GM19099 (cell line): Measurements from ENCODE around the gene RBP5.

Experiments
- POLR2A ChIP-seq: IDR thresholded peaks from 3 replicates; pipeline ENCODE4 v1.6.1; 2011; ENCODE audit warnings: low read depth; ENCODE audit not compliant: insufficient read length; ENCODE audit errors: extremely low read depth

Gene RBP5

DNA sequence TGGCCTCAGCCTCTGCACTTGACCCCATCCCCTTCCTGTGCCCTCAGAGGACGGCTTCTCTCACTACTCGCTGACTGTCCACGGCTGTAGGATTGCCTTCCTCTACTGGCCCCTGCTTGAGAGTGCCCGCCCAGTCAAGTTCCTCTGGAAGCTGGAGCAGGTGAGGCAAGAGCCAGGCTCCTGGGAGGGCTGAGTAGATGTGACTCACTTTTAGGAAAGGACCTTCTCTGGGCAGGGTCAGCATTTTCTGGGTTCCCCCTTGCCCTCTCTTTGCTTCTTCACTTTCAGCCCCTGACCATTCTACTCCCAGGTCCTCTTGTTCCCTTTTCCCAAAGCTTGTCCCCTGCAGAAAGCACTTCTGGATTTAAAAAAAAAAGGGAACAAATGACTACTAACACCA lies 9.2 kb upstream of the RBP5 start:
- TF ChIP-seq POLR2A = no peak

DNA sequence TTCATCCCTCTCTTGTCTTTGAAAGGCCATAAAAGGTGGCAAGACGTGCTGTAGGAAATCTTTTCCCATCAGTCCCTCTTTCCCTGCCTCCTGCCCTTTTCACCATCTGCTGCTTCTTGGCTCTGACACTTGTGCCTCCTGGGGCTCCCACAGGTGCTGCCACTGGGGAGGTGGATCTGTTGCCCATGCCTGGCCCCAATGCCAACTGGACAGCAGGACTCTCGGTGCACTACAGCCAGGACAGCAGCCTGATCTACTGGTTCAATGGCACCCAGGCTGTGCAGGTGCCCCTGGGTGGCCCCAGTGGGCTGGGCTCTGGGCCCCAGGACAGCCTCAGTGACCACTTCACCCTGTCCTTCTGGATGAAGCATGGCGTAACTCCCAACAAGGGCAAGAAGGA lies 8.0 kb upstream of the RBP5 start:
- no peak for TF ChIP-seq POLR2A

DNA sequence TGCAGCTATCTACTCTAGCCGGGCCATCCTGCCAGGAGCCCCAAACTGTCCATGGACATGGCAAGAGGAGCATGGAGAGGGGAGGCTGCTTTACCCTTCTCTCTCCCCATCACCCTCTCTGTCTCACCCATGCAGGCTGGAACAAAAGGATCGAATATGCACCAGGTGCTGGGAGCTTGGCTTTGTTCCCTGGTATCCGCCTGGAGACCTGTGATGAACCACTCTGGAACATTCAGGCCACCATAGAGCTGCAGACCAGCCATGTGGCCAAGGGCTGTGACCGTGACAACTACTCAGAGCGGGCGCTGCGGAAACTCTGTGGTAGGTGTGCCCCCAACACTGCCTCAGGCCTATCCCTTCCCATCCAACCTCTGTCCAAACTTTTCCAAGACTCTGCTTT lies 7.4 kb upstream of the RBP5 start:
- TF ChIP-seq POLR2A = no peak

DNA sequence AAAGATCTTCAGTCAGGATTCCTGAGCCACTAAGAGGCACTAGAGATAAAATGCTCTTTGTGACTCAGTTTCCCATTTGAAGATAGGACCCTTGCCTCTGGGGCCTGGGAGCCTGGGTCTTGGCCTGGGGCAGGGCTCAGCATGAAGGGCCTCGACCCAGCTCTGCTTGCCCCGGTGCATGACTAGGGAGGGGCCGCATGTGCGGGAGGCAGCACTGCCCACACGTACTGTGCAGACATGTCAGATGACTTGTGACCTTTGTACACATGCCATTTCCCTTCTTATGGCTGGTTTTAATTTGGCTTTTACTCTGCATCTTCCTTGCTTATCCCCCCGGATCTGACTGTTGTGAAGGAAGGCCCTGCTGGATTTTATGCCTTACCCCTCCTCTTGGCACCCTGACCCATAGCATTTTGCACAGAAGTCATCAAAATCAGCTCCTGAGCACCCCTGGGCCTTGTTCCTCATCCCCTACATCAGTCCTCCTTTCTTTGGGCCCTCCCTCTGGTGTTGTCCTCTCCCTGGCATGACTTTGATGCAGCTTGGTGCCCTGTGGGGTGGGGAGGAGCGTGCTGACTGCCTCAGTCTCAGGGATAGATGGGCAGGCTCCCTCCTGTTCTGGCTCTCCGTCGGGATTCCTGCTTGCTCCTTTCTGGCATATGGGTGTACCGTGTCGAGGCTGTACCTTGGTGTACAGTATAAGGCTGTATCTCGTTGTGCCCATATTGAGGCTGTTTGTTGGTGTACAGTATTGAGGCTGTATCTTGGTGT lies 5.9 kb upstream of the RBP5 start:
- no peak for TF ChIP-seq POLR2A

DNA sequence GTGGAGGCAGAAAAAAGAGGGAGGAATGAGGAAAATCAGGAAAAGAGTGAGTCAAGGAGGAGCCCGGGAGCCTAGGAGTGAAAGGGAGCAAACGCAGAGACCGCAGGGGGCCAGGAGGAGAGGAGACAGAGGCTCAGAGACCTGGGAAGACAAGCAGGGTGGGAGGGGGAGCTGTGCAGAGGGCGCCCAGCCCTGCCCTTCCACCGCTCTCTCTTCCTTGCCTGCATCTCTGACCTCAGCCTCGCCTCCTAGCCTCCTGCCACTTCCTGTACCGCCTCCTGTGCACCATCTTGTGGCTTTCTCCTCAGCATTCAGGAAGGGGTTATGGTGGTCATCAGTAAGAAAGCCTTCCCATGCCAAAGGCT lies 2.8 kb upstream of the RBP5 start:
- TF ChIP-seq POLR2A = peak; percentile 32

DNA sequence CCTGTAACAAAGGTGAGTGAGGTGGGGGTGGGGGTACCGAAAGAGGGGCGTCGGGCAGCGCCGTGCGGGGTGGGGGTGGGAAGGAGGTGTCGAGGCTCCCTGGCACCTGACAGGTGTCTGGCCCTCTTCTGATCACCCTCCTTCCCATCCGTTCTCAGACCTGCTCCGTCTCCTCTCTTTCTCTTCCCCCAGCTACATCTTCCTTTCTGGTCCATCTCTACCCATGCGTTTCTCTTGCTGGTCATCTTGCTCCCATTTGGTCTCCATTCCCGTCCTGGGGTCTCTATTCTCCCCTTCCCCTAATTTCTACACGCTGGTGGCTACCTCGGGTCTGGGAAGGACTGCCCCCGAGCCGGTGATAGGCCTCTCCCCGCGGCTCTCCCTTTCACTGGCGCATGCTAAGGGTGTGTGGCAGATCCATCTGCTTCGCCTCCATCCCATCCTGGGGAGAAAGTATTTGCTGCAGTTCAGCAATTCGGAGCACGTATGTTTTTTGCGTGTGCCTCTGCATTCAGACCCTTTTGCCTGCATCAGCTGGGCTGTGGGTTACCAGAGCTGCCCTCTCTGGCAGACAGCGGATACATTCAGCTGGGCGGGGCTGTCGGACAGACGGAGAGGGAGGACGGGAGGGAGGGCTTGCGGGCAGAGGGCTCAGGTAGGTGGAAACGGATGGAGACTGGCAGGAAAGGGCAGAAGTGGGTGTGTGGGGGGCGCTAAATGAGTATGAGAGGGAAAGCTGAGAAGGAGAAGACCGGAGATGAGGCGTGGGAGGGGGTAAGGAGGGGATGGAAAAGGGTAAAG lies 2.2 kb upstream of the RBP5 start:
- TF ChIP-seq POLR2A = no peak

DNA sequence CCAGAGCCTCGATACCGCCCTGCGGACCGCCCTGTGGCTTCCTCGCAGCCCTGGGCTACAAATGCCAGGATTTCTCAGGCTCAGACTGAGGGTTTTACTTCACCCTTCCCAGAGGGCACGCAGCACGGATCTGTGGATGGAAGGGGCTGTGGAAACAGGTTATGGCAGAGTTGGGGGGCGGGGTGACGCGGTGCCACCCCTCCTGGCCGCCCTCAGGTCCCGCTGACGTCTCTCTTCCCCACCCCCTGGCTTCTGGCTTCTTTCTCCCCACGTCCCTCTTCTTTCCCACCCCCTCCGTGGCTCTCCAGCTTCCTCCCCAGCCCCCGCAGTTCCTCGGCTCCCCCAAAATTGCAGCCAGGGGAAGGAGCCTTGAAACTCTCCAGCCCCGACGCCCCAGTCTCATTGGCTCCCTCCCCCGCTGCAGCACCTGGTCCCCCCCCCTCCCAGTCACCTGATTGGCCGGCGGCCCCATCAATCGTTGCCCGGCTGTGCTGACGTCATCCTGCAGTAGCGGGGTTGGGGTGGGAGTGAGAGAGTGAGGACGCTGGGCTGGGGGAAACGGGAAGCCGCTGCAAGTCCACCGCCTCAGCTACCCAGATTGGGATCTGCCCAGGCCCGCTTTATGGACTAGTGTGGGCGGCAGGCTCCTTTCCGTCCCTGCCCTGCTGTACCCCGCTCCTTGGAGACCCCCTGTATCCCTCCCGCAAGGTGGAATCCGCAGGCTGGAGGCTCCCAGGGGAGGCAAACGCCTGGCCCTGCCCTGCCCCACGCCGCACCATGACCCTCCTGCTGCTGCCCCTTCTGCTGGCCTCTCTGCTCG lies 1.4 kb upstream of the RBP5 start, which contains the start of gene CLSTN3:
CLSTN3 (plus strand) TSS at position 500 of the 820 bp plus-strand sequence; CDS start at position 778, 278 bp downstream.
- peak; percentile 21 for TF ChIP-seq POLR2A

DNA sequence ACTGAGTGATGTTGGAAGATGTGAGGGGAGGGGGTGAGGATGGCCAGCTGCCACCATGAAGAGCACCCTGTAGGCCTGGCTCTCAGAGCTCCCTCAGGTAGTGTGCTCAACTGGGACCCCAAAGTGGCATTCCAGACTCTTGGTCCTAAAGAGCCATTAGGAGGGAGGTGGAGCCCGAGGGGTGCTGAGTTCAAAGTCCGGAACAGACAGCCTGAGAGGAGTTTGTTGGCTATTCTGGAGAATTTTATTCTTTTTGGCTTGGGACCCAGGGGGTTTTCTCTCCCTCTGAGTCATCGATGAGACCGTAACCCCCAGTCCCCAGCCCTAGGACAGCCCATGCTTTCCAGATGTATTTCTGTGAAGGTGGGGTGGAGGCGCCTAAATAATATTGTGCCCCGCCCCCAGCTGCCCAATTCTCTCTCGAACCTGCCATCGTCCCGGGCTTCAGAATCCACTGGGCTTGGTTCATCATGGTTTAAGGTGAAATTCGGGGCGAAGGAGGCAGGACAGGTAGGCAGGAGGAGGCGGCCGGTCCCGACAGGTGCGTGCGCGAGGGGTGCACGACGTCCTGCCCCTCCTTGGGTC lies 690 bp upstream of the RBP5 start:
- TF ChIP-seq POLR2A = peak; percentile 8

DNA sequence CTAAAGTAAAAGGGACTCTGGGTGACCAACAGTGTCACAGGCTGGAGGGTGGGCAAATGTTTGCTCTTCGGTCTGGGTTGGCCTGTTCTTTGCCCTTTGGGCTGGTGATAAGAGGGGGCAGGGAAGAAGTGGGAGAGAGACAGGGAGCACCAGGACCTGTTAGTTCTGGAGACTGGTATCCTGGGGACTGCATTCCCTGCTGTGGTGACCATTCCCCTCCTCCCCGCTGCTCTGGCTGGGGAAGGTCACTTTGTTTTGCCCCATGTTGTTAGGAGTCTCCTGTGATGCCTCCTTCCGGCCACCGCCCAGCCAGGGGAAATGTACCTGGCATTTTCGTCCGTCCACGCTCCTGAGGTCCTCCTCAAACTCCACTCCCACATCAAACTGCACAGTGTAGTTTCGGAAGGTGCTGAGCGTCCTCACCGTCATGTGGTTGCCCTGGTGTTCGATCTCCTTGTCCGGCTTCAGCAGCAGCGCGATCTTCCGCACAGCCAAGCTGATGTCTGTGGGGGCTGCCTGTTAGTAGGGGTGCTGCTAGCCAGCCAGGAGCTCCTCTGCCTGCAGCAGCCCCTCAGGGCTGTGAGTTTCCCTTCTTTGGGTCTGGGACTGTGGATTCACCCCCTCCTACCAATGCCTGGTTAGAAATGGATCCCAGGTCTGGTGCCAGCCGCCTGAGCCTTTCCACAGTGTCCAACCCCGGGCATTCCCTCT lies 618 bp downstream of the RBP5 start:
- TF ChIP-seq POLR2A = no peak

DNA sequence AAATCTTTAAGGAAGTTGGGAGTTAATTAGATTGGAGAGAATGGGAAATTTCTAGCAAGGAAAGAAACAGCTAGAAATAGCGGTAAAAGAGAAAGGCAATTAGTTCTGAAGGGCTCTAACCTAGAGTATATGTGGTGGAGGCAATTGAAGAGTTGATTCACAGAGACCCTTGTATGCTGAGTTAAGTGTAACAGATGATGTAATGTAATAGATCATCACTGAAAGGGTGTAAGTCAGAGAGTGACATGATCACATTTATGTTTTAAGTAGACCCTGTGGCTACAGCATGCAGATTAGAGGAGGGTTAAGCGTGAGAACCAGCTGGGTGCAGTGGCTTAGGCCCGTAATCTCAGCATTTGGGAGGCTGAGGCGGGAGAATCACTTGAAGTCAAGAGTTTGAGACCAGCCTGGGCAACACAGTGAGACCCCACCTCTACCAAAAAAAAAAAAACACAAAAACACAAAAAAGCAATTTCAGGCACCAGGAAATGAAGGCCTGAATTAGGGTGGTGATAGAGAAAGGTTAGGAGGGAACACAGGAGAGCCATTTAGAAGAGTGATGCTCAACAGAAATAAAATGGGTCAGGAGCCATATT lies 3.0 kb downstream of the RBP5 start:
- TF ChIP-seq POLR2A = no peak

DNA sequence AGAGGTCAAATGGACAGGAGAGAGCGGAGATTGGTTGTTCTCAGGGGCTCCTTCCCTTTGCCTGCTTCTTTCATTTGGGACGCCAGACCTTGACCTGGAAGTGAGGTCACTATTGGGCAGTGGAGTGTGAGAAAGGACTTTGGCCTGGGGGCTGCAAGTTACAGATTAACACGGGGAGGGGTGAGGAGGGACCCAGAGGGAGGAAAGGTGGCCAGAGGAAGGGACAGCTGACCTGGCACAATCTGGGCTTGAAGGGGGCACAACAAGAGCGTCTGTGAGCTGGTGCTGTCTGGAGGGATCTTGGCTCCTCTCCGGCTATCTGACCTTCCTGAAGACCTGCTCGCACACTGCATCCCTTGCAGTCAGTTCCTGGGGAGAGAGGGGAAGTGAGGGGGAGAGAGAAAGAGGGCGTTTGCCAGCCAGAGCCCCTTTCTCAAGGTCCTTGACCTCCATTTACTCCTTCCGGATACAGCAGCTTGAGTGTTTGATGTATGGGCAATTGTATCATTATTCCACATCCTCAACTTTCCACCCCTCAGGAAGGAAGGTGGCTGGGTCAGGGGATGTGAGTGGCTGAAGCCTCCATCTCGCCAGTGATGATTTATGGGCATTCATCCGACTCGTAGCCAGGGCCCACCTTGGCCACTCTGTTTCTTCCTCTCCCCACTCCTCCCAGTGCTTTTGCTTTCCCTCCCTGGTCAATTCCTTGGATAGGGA lies 4.7 kb downstream of the RBP5 start:
- no peak for TF ChIP-seq POLR2A

DNA sequence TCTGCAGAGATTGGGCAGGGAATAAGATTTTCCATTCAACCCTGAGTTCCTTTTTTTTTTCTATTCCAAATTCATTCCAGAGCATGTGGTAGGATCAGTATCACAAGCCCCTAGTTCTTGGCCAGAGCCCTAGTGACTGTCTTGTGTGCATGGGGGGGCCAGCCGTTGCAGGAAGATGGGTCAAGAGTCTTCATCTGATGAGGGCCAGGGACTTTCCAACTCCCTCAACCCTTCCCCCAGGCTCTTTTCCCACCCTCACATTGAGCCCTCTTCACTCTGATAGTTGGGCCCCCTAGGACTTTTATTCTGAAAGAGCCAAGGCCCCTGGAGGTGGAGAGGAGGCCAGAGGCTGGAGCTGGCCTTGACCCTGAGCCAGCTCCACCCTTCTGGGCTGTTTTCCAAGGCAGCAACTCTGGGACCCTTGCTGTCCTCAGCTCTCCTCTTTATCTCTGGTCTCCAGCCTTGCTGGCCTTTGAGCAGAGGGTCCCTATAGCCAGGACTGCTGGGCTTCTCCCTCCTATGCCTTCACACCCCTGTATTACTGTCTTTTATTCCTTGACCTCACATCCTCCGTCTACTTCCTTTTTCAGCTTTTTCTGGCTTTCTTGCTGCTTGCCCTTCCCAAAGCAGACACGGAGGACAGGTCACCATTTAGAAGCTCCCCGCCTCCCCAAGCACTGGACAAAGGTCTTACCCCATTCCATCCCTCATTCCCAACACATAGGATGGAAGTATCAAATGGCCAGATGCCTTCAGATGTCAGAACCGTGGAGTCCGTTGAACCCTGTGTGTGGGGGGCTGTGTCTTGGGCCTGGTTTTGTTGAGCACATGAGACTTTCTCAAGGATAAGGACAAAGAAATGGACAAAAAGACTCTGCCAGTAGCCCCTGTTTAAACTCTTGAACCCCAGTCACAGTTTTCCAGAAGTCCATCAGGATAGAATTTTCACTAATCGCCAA lies 5.6 kb downstream of the RBP5 start:
- TF ChIP-seq POLR2A = no peak
